OCI-LY7 (cell line): Measurements from ENCODE around the gene TMEM258.

ENCODE experiments used
- CTCF ChIP-seq: fragments of 200-600 bp; sonication (generic); conservative IDR thresholded peaks from 2 replicates; pipeline ENCODE4 v1.5.1; 2014; ENCODE audit warnings: mild to moderate bottlenecking, antibody characterized with exemption, low read length, moderate library complexity, mixed read lengths
- EZH2phosphoT487 ChIP-seq: fragments of 200-600 bp; sonication (generic); IDR thresholded peaks from 2 replicates; pipeline ENCODE4 v1.6.1; 2018; ENCODE audit warnings: low read depth, borderline replicate concordance, mild to moderate bottlenecking, mixed run types, antibody characterized with exemption, low read length, moderate library complexity, mixed read lengths

GRCh38 chr11:61800331-61801281 is 8.2 kb upstream of the TMEM258 start:
- TF ChIP-seq CTCF (no peak), EZH2phosphoT487 (no peak)
